OCI-LY1 (cell line): ENCODE measurements around the gene FBRSL1.

ENCODE experiments used
- H2AFZ ChIP-seq: fragments of 200-600 bp; sonication (generic), shearing (Covaris generic); 2 replicates; pipeline ENCODE4 v1.6.0; 2014; ENCODE audit warnings: antibody characterized with exemption, mild to moderate bottlenecking, low read length
- H3F3A ChIP-seq: fragments of 200-600 bp; sonication (generic), shearing (Covaris generic); 2 replicates; pipeline ENCODE4 v1.6.0; 2014; ENCODE audit warnings: mild to moderate bottlenecking, antibody characterized with exemption, low read length, moderate library complexity; ENCODE audit not compliant: insufficient read depth
- H3K27ac ChIP-seq: fragments of 200-600 bp; sonication (generic); 2 replicates; pipeline ENCODE4 v1.5.1; 2014; ENCODE audit warnings: low read length, mixed run types, mild to moderate bottlenecking, low read depth; ENCODE audit not compliant: poor library complexity, severe bottlenecking
- H3K27me3 ChIP-seq: fragments of 200-600 bp; sonication (generic); 2 replicates; pipeline ENCODE4 v1.6.0; 2014; ENCODE audit warnings: antibody characterized with exemption, mild to moderate bottlenecking, low read length, moderate library complexity; ENCODE audit not compliant: insufficient read depth
- H3K36me3 ChIP-seq: fragments of 200-600 bp; sonication (generic); 2 replicates; pipeline ENCODE4 v1.6.1; 2014; ENCODE audit warnings: mild to moderate bottlenecking, antibody characterized with exemption, low read length, moderate library complexity, mixed read lengths; ENCODE audit not compliant: insufficient read depth
- H3K4me1 ChIP-seq: fragments of 200-600 bp; sonication (generic); 2 replicates; pipeline ENCODE4 v1.5.1; 2014; ENCODE audit warnings: mild to moderate bottlenecking, low read length, moderate library complexity; ENCODE audit not compliant: insufficient read depth, severe bottlenecking
- H3K4me2 ChIP-seq: fragments of 200-600 bp; sonication (generic), shearing (Covaris generic); 2 replicates; pipeline ENCODE4 v1.6.1; 2014; ENCODE audit warnings: low read length
- H3K4me3 ChIP-seq: fragments of 200-600 bp; sonication (generic); 2 replicates; pipeline ENCODE4 v1.5.1; 2014; ENCODE audit warnings: low read length, low read depth, mild to moderate bottlenecking, mixed read lengths; ENCODE audit not compliant: poor library complexity, severe bottlenecking
- H3K79me2 ChIP-seq: fragments of 200-600 bp; shearing (Covaris generic); 2 replicates; pipeline ENCODE4 v1.6.1; 2016; ENCODE audit warnings: mixed run types, low read length, mixed read lengths; ENCODE audit not compliant: insufficient read depth
- H3K9ac ChIP-seq: fragments of 200-600 bp; sonication (generic), shearing (Covaris generic); 2 replicates; pipeline ENCODE4 v1.6.1; 2014; ENCODE audit warnings: mild to moderate bottlenecking, low read length, mixed read lengths
- H3K9me2 ChIP-seq: fragments of 200-600 bp; sonication (generic), shearing (Covaris generic); 2 replicates; pipeline ENCODE4 v1.6.1; 2014; ENCODE audit warnings: low read depth, mild to moderate bottlenecking, low read length, mixed read lengths
- H3K9me3 ChIP-seq: fragments of 200-600 bp; shearing (Covaris generic); 2 replicates; pipeline ENCODE4 v1.6.1; 2014; ENCODE audit warnings: low read length, mixed read lengths
- H4K20me1 ChIP-seq: fragments of 200-600 bp; sonication (generic), shearing (Covaris generic); 2 replicates; pipeline ENCODE4 v1.6.0; 2016; ENCODE audit warnings: mild to moderate bottlenecking, low read length; ENCODE audit not compliant: insufficient read depth
- CTCF ChIP-seq: fragments of 200-600 bp; sonication (generic), shearing (Covaris generic); IDR thresholded peaks from 2 replicates; pipeline ENCODE4 v1.5.1; 2017; ENCODE audit warnings: mild to moderate bottlenecking, antibody characterized with exemption, low read length, moderate library complexity, mixed read lengths
- EZH2 ChIP-seq: fragments of 200-600 bp; sonication (generic), shearing (Covaris generic); IDR thresholded peaks from 2 replicates; pipeline ENCODE4 v1.8.0; 2017; ENCODE audit warnings: borderline replicate concordance, mixed run types, mild to moderate bottlenecking, antibody characterized with exemption, low read length, moderate library complexity, mixed read lengths

FBRSL1 gene

GRCh38 chr12:132507656-132508490, 17.9 kb downstream of the FBRSL1 start:
- Histone ChIP-seq H3K9me3 (no peaks in the 10 kb centered on the region), H2AFZ (no peak overlapping the region), H3K4me1 (no peaks in the 10 kb centered on the region), H3K27ac (no peak overlapping the region), H3K27me3 (no peaks in the 10 kb centered on the region), H3K4me2 (no peak overlapping the region), H3K4me3 (no peak overlapping the region), H4K20me1 (no peaks in the 10 kb centered on the region), H3F3A (no peaks in the 10 kb centered on the region), H3K79me2 (no peaks in the 10 kb centered on the region), H3K36me3 (no peaks in the 10 kb centered on the region), H3K9ac (no peak overlapping the region), H3K9me2 (no peaks in the 10 kb centered on the region)
- TF ChIP-seq CTCF (no peak; the same call in 1 of the 2 replicates), EZH2 (no peak)

- no peak overlapping the region for H3K27ac ChIP-seq
- no peaks in the 10 kb centered on the region for H3K9me3 ChIP-seq
- H3K4me3 ChIP-seq, result no peak overlapping the region
- no peak overlapping the region for H3K4me2 ChIP-seq
- no peaks in the 10 kb centered on the region for H3K79me2 ChIP-seq
- H2AFZ ChIP-seq, result no peak overlapping the region
- no peak overlapping the region for H3K9ac ChIP-seq
- no peaks in the 10 kb centered on the region for H3F3A ChIP-seq
- H3K27me3 ChIP-seq, result no peaks in the 10 kb centered on the region
- no peaks in the 10 kb centered on the region for H3K4me1 ChIP-seq
- TF ChIP-seq EZH2 (no peak), CTCF (no peak)
- no peaks in the 10 kb centered on the region for H3K9me2 ChIP-seq
- no peaks in the 10 kb centered on the region for H3K36me3 ChIP-seq
- H4K20me1 ChIP-seq, result no peaks in the 10 kb centered on the region
Measured at GRCh38 chr12:132508491-132508740, 18.5 kb downstream of the FBRSL1 start.

- H3K27me3 ChIP-seq, result no peaks in the 10 kb centered on the region
- H3K36me3 ChIP-seq, result no peaks in the 10 kb centered on the region
- H3K27ac ChIP-seq, result no peak overlapping the region
- H3K9me2 ChIP-seq, result no peaks in the 10 kb centered on the region
- no peak overlapping the region for H2AFZ ChIP-seq
- H3K9ac ChIP-seq, result no peak overlapping the region
- no peaks in the 10 kb centered on the region for H3K4me1 ChIP-seq
- H3K4me2 ChIP-seq, result no peak overlapping the region
- H3F3A ChIP-seq, result no peaks in the 10 kb centered on the region
- H3K9me3 ChIP-seq, result no peaks in the 10 kb centered on the region
- H3K4me3 ChIP-seq, result no peak overlapping the region
- no peaks in the 10 kb centered on the region for H3K79me2 ChIP-seq
- no peaks in the 10 kb centered on the region for H4K20me1 ChIP-seq
- TF ChIP-seq CTCF (no peak), EZH2 (no peak)
Measured at GRCh38 chr12:132508860-132509732, 19.1 kb downstream of the FBRSL1 start.
